Transverse colon (tissue), 4 donors: ENCODE data around the gene TTLL12.

Experiments
- EP300 ChIP-seq: sonication (generic); formaldehyde crosslinking; IDR thresholded peaks from one replicate; pipeline ENCODE4 v1.6.1; 2017; ENCODE audit warnings: antibody characterized with exemption, low read depth
- POLR2A ChIP-seq: fragments of 450-650 bp; IDR thresholded peaks from one replicate; pipeline ENCODE4 v1.6.1; 2016; ENCODE audit warnings: antibody characterized with exemption, mild to moderate bottlenecking, moderate library complexity
- POLR2AphosphoS5 ChIP-seq, 3 donors: sonication (generic); formaldehyde crosslinking; IDR thresholded peaks; one replicate each; pipeline ENCODE4 v1.6.1; 2016; ENCODE audit warnings: antibody characterized with exemption in 3 of 3
- TF ChIP-seq, protein P1 (sequence below), 5 experiments: fragments of 200-600 bp in 3 of 5; fragments of 450-650 bp in 2 of 5; sonication (generic) in 3 of 5; IDR thresholded peaks; 1 replicate in 2 of 5; 2 replicates in 3 of 5; pipeline ENCODE4 v1.5.1; 2016 to 2017; ENCODE audit warnings: antibody characterized with exemption in 5 of 5, inconsistent platforms in 3 of 5, mild to moderate bottlenecking in 2 of 5, moderate library complexity in 1 of 5

DNA sequence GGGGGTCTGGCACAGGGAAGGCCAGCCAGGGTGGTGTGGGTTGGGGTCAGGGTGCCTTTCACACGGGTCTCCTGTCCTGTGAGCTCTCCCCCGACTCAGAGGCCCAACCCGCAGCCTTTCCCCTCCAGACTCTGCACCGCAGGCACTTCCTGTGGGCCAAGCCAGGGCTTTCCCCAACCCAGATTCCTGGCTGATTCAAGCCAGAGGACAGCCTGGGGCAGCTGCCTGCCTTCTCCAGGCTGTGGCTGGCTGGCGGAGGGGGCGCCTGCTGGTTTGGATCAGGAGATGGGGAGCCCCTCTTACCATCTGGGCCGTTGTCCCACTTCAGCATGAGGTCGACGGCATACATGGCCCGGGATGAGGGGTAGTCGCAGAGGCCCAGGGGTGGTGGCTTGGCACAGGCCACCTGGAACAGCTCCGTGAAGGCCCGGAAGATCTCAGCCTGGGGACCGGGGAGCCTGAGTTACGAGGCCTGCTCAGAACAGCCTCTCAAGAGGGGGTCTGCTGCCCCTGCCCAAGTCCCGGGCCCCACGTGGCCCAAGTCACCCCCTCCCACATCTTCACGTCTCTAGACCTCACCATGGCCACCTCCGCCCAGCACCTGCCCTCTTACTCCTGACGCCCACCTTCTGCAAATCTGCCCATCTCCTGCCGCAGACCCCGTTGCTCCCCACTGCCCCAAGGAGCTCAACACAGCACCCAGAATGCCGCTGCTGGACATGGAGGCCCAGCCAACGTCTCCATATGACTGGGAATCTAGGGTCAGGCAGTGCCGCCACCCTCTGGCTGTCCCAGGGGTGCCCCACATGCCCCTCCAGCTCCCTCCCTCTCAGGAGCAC, 18.2 kb downstream of the TTLL12 start:
- TF ChIP-seq, protein P1, sequence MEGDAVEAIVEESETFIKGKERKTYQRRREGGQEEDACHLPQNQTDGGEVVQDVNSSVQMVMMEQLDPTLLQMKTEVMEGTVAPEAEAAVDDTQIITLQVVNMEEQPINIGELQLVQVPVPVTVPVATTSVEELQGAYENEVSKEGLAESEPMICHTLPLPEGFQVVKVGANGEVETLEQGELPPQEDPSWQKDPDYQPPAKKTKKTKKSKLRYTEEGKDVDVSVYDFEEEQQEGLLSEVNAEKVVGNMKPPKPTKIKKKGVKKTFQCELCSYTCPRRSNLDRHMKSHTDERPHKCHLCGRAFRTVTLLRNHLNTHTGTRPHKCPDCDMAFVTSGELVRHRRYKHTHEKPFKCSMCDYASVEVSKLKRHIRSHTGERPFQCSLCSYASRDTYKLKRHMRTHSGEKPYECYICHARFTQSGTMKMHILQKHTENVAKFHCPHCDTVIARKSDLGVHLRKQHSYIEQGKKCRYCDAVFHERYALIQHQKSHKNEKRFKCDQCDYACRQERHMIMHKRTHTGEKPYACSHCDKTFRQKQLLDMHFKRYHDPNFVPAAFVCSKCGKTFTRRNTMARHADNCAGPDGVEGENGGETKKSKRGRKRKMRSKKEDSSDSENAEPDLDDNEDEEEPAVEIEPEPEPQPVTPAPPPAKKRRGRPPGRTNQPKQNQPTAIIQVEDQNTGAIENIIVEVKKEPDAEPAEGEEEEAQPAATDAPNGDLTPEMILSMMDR (IDR thresholded peaks at IDR 0.05) = no peak
- TF ChIP-seq POLR2A (no peak), EP300 (no peak), POLR2AphosphoS5 (IDR thresholded peaks at IDR 0.05) (no peak)
